Keratinocyte (primary cell): ENCODE data around the gene FLVCR2.

Source experiments
- CTCF ChIP-seq, 3 experiments: IDR thresholded peaks in 1 of 3; conservative IDR thresholded peaks in 1 of 3; optimal IDR thresholded peaks in 1 of 3; 2 replicates in 2 of 3; 3 replicates in 1 of 3; pipeline versions ENCODE3 to v1.5.1; 2011; ENCODE audit warnings: low read length in 3 of 3, mild to moderate bottlenecking in 3 of 3, moderate library complexity in 2 of 3, control low read depth in 1 of 3, inconsistent platforms in 1 of 3; ENCODE audit not compliant: insufficient read depth in 2 of 3; ENCODE audit errors: extremely low read depth in 1 of 3
- EZH2 ChIP-seq: IDR thresholded peaks from one replicate; pipeline ENCODE4 v1.6.1; 2012; ENCODE audit warnings: inconsistent platforms, mild to moderate bottlenecking, low read length, moderate library complexity

GRCh38 chr14:75647640-75648039, 69.2 kb downstream of the FLVCR2 start:
- TF ChIP-seq CTCF (optimal IDR thresholded peaks at IDR 0.05 in 1 of 3, IDR thresholded peaks at IDR 0.05 in 1 of 3, conservative IDR thresholded peaks at IDR 0.05 in 1 of 3; ENCODE audit: extremely low read depth in 1 of 3, insufficient read depth in 2 of 3, low read length in 3 of 3) (no peak), EZH2 (no peak)
